Measurements from ENCODE around the gene TF. TPM values are rescaled to one million over a fixed set of nuclear protein-coding genes. Genes with fewer than 3 reads are reported as not detected.

Gene TF
- total and polyA plus RNA-seq, 4 donors: 0.75 to 7.4 (median 1.6) TPM

GRCh38 chr3:133758964-133759739 is 13.0 kb downstream of the TF start:
- intact Hi-C loops (cut with DNase I): no loop called here
- Histone ChIP-seq H3K27me3 (ENCODE audit: control insufficient read depth in 1 of 2, insufficient read depth in 2 of 2, low read length in 1 of 2) (no peaks in the 10 kb centered on the region), H3K27ac (ENCODE audit: low read depth in 1 of 2, low read length in 2 of 2) (no peak overlapping the region), H3K9me3 (ENCODE audit: control insufficient read depth, low read length) (no peaks in the 10 kb centered on the region), H3K4me1 (ENCODE audit: control insufficient read depth in 1 of 2, insufficient read depth in 2 of 2, low read length in 2 of 2) (no peaks in the 10 kb centered on the region), H3K36me3 (ENCODE audit: control insufficient read depth in 1 of 2, insufficient read depth in 2 of 2, low read length in 1 of 2) (no peaks in the 10 kb centered on the region), H3K4me3 (ENCODE audit: low read length in 2 of 2) (no peak overlapping the region)
- 94 to 98% methylated on average over 9 of the region's 9 CpGs for WGBS, 2 donors
- DNase-seq (no peak), ATAC-seq (ENCODE audit: low FRiP score) (no peak)

DNA sequence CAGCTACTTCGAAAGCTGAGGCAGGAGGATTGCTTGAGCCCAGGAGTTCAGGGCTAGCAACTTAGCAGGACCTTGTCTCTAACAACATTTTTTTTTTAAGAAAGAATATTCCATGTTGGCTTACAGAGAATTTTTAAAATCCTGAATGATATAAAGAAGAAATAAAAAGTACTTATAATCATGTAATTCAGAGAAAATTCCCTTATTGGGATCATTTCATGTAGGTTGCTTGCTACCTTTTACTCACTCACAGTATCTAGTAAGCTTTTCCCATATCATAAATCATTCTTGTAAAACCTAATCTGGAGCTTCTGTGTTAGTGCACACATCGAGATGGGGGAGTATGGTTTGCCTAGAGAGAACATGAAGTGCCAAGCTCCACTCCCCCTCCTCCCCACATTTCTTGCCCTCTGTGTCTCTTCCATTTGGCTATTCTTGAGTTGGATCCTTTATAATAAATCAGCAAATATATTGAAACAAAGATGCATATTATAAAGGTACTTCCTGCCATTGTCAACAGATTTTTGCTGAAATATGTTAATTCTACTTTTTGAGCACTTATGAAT is 13.6 kb downstream of the TF start:
- Histone ChIP-seq H3K4me3 (ENCODE audit: low read length in 2 of 2) (no peak overlapping the region), H3K27ac (ENCODE audit: low read depth in 1 of 2, low read length in 2 of 2) (no peak overlapping the region), H3K36me3 (ENCODE audit: control insufficient read depth in 1 of 2, insufficient read depth in 2 of 2, low read length in 1 of 2) (no peaks in the 10 kb centered on the region), H3K27me3 (ENCODE audit: control insufficient read depth in 1 of 2, insufficient read depth in 2 of 2, low read length in 1 of 2) (no peaks in the 10 kb centered on the region), H3K9me3 (ENCODE audit: control insufficient read depth, low read length) (no peaks in the 10 kb centered on the region), H3K4me1 (ENCODE audit: control insufficient read depth in 1 of 2, insufficient read depth in 2 of 2, low read length in 2 of 2) (no peaks in the 10 kb centered on the region)
- intact Hi-C loops (cut with DNase I): no loop called here
- ATAC-seq (ENCODE audit: low FRiP score): no peak
- no peak for DNase-seq
- 67 to 73% methylated on average over 2 of the region's 2 CpGs for WGBS, 2 donors

- Histone ChIP-seq H3K27me3 (ENCODE audit: control insufficient read depth in 1 of 2, insufficient read depth in 2 of 2, low read length in 1 of 2) (no peaks in the 10 kb centered on the region), H3K36me3 (ENCODE audit: control insufficient read depth in 1 of 2, insufficient read depth in 2 of 2, low read length in 1 of 2) (no peaks in the 10 kb centered on the region), H3K9me3 (ENCODE audit: control insufficient read depth, low read length) (no peaks in the 10 kb centered on the region), H3K27ac (ENCODE audit: low read depth in 1 of 2, low read length in 2 of 2) (no peak overlapping the region), H3K4me1 (ENCODE audit: control insufficient read depth in 1 of 2, insufficient read depth in 2 of 2, low read length in 2 of 2) (no peaks in the 10 kb centered on the region), H3K4me3 (ENCODE audit: low read length in 2 of 2) (no peak overlapping the region)
- no peak for ATAC-seq (ENCODE audit: low FRiP score)
- no peak for DNase-seq
- 96% methylated on average over 2 of the region's 2 CpGs for WGBS, 2 donors
- intact Hi-C loops (cut with DNase I): no loop called here
These were observed 14.7 kb downstream of the TF start for GRCh38 chr3:133760916-133761315.

DNA sequence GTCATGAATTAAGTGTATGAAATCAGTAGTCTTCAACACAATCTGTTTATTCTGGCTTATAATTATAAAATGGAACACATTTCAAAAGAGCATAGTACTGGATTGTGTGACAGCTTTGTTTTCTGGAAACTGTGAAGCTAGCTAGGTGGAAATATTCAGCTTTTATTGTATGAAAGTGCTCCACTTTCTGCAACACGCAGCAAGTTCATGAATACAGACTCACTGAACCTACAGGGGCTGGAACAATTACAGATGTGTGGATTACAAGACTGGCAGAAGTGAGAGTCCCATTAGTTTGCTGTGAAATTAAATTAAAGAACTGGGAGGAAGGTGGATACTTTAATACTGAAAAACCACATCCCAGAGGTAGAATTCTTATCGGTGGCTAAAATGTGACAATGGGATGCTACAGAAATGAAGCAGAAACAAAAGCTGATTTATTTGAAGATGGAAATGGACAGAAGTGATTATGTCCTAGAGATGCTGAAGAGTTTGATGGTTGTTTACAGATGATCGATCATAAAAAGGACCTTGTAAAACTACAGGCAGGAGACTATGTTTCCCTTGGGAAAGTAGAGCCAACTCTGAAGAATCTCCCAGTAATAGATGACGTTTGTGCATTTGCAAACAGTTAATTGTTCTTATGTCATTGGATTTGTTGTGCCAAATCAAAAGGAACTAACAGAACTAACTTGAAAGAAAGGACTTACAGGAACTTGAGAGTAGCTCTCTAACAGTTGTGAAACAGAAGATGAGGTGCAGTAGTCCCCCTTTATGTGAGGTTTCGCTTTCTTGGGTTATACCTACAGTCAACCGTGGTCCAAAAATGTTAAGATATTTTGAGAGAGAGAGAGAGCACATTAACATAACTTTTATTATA is 15.7 kb downstream of the TF start:
- WGBS, 2 donors: 81% methylated on average over 6 of the region's 6 CpGs
- Histone ChIP-seq H3K4me1 (ENCODE audit: control insufficient read depth in 1 of 2, insufficient read depth in 2 of 2, low read length in 2 of 2) (no peaks in the 10 kb centered on the region), H3K27ac (ENCODE audit: low read depth in 1 of 2, low read length in 2 of 2) (no peak overlapping the region), H3K36me3 (ENCODE audit: control insufficient read depth in 1 of 2, insufficient read depth in 2 of 2, low read length in 1 of 2) (no peaks in the 10 kb centered on the region), H3K27me3 (ENCODE audit: control insufficient read depth in 1 of 2, insufficient read depth in 2 of 2, low read length in 1 of 2) (no peaks in the 10 kb centered on the region), H3K4me3 (ENCODE audit: low read length in 2 of 2) (no peak overlapping the region), H3K9me3 (ENCODE audit: control insufficient read depth, low read length) (no peaks in the 10 kb centered on the region)
- DNase-seq: no peak
- intact Hi-C loops (cut with DNase I): no loop called here
- no peak for ATAC-seq (ENCODE audit: low FRiP score)

GRCh38 chr3:133762539-133762938 is 16.3 kb downstream of the TF start:
- intact Hi-C loops (cut with DNase I): no loop called here
- Histone ChIP-seq H3K4me3 (ENCODE audit: low read length in 2 of 2) (no peak overlapping the region), H3K27me3 (ENCODE audit: control insufficient read depth in 1 of 2, insufficient read depth in 2 of 2, low read length in 1 of 2) (no peaks in the 10 kb centered on the region), H3K4me1 (ENCODE audit: control insufficient read depth in 1 of 2, insufficient read depth in 2 of 2, low read length in 2 of 2) (no peaks in the 10 kb centered on the region), H3K36me3 (ENCODE audit: control insufficient read depth in 1 of 2, insufficient read depth in 2 of 2, low read length in 1 of 2) (no peaks in the 10 kb centered on the region), H3K9me3 (ENCODE audit: control insufficient read depth, low read length) (no peaks in the 10 kb centered on the region), H3K27ac (ENCODE audit: low read depth in 1 of 2, low read length in 2 of 2) (no peak overlapping the region)
- WGBS, 2 donors: 61 to 73% methylated on average over 3 of the region's 3 CpGs
- DNase-seq: no peak
- no peak for ATAC-seq (ENCODE audit: low FRiP score)

GRCh38 chr3:133763797-133764683 is 17.8 kb downstream of the TF start:
- intact Hi-C loops (cut with DNase I): no loop called here
- peak; percentile 13 for ATAC-seq (ENCODE audit: low FRiP score)
- no peaks in the 10 kb centered on the region for H3K27me3 ChIP-seq (ENCODE audit: control insufficient read depth in 1 of 2, insufficient read depth in 2 of 2, low read length in 1 of 2)

GRCh38 chr3:133765256-133765655 is 19.1 kb downstream of the TF start:
- intact Hi-C loops (cut with DNase I): no loop called here
- H3K36me3 ChIP-seq (ENCODE audit: control insufficient read depth in 1 of 2, insufficient read depth in 2 of 2, low read length in 1 of 2): no peaks in the 10 kb centered on the region
- H3K27ac ChIP-seq (ENCODE audit: low read depth in 1 of 2, low read length in 2 of 2): no peak overlapping the region
- H3K27me3 ChIP-seq (ENCODE audit: control insufficient read depth in 1 of 2, insufficient read depth in 2 of 2, low read length in 1 of 2): no peaks in the 10 kb centered on the region
- H3K4me1 ChIP-seq (ENCODE audit: control insufficient read depth in 1 of 2, insufficient read depth in 2 of 2, low read length in 2 of 2): no peaks in the 10 kb centered on the region
- H3K4me3 ChIP-seq (ENCODE audit: low read length in 2 of 2): no peak overlapping the region
- no peaks in the 10 kb centered on the region for H3K9me3 ChIP-seq (ENCODE audit: control insufficient read depth, low read length)
- no peak for ATAC-seq (ENCODE audit: low FRiP score)
- DNase-seq: no peak

More at GRCh38 chr3:133763797-133764683, 17.8 kb downstream of the TF start:
- Histone ChIP-seq H3K36me3 (ENCODE audit: control insufficient read depth in 1 of 2, insufficient read depth in 2 of 2, low read length in 1 of 2) (no peaks in the 10 kb centered on the region), H3K4me3 (ENCODE audit: low read length in 2 of 2) (no peak overlapping the region), H3K9me3 (ENCODE audit: control insufficient read depth, low read length) (no peaks in the 10 kb centered on the region), H3K4me1 (ENCODE audit: control insufficient read depth in 1 of 2, insufficient read depth in 2 of 2, low read length in 2 of 2) (no peaks in the 10 kb centered on the region), H3K27ac (ENCODE audit: low read depth in 1 of 2, low read length in 2 of 2) (no peak overlapping the region)
- WGBS, 2 donors: 66 to 75% methylated on average over 6 of the region's 6 CpGs
- peak in 1 of 2 donors; percentile 57 for DNase-seq

GRCh38 chr3:133767607-133768006 is 21.4 kb downstream of the TF start:
- no peak for ATAC-seq (ENCODE audit: low FRiP score)
- intact Hi-C loops (cut with DNase I): no loop called here
- Histone ChIP-seq H3K9me3 (ENCODE audit: control insufficient read depth, low read length) (no peaks in the 10 kb centered on the region), H3K36me3 (ENCODE audit: control insufficient read depth in 1 of 2, insufficient read depth in 2 of 2, low read length in 1 of 2) (no peaks in the 10 kb centered on the region), H3K27me3 (ENCODE audit: control insufficient read depth in 1 of 2, insufficient read depth in 2 of 2, low read length in 1 of 2) (no peaks in the 10 kb centered on the region), H3K4me1 (ENCODE audit: control insufficient read depth in 1 of 2, insufficient read depth in 2 of 2, low read length in 2 of 2) (peaks cover 0 to 1% of the 10 kb centered on the region in 2 donors), H3K27ac (ENCODE audit: low read depth in 1 of 2, low read length in 2 of 2) (no peak overlapping the region), H3K4me3 (ENCODE audit: low read length in 2 of 2) (no peak overlapping the region)
- WGBS, 2 donors: 91 to 96% methylated on average over 1 of the region's 1 CpG
- no peak for DNase-seq
